ENCODE data around the gene PZP.
"Not testable (repeated sequence)": the region's sequence is repeated elsewhere in the genome, so short reads cannot be mapped to it uniquely, and the experiment has no call there.

The PZP gene

GRCh38 chr12:9180810-9181209 lies 27.4 kb downstream of the PZP start:
- no peak for DNase-seq

- DNase-seq: no peak
Measured at GRCh38 chr12:9179781-9180180, 28.4 kb downstream of the PZP start.

- no peak for DNase-seq
Measured at GRCh38 chr12:9169979-9170634, 38.1 kb downstream of the PZP start.

- DNase-seq: not testable (repeated sequence)
Measured at GRCh38 chr12:9167345-9167744, 40.9 kb downstream of the PZP start.

- DNase-seq: no peak
Measured at GRCh38 chr12:9163392-9163791, 44.8 kb downstream of the PZP start.

- DNase-seq: no peak
Measured at GRCh38 chr12:9156119-9156518, 52.1 kb downstream of the PZP start.

GRCh38 chr12:9149372-9149771 lies 58.8 kb downstream of the PZP start:
- DNase-seq: no peak

- no peak for DNase-seq
Measured at GRCh38 chr12:9148926-9149325, 59.3 kb downstream of the PZP start.

GRCh38 chr12:9147461-9147860 lies 60.7 kb downstream of the PZP start:
- DNase-seq: no peak

- DNase-seq: no peak
Measured at GRCh38 chr12:9144730-9145106, 63.5 kb downstream of the PZP start.

GRCh38 chr12:9143929-9144729 lies 64.1 kb downstream of the PZP start:
- DNase-seq: no peak

GRCh38 chr12:9143137-9143536 lies 65.1 kb downstream of the PZP start:
- no peak for DNase-seq

- not testable (repeated sequence) for DNase-seq
Measured at GRCh38 chr12:9139588-9140290, 68.5 kb downstream of the PZP start.

GRCh38 chr12:9135903-9136310 lies 72.3 kb downstream of the PZP start:
- no peak for DNase-seq

GRCh38 chr12:9134981-9135628 lies 73.1 kb downstream of the PZP start:
- DNase-seq: no peak

GRCh38 chr12:9133216-9133916 lies 74.8 kb downstream of the PZP start:
- DNase-seq: no peak

GRCh38 chr12:9132008-9132535 lies 76.1 kb downstream of the PZP start:
- no peak for DNase-seq

GRCh38 chr12:9130244-9130643 lies 78.0 kb downstream of the PZP start:
- no peak for DNase-seq

- DNase-seq: no peak
Measured at GRCh38 chr12:9127936-9128663, 80.1 kb downstream of the PZP start.

- DNase-seq: no peak
Measured at GRCh38 chr12:9127484-9127883, 80.7 kb downstream of the PZP start.

- DNase-seq: no peak
Measured at GRCh38 chr12:9124383-9125031, 83.7 kb downstream of the PZP start.
